Pancreas (tissue), 10 donors: Measurements from ENCODE around the gene THOC6. TPM values are rescaled to one million over a fixed set of nuclear protein-coding genes. Genes with fewer than 3 reads are reported as not detected.

Source experiments
- ATAC-seq, 4 donors: fragments of 200-7000 bp; cut with Tn5 transposase; one replicate each; pipeline versions ENCODE4 v1.8.0 to v1.9.1; 2020; ENCODE audit warnings: mild to moderate bottlenecking in 4 of 4, moderate library complexity in 4 of 4
- DNase-seq, 6 donors: peaks; one replicate each; pipeline ENCODE4 v3.0.0-alpha.2; 2020
- FAIRE-seq: peaks from 2 replicates; lab custom pipeline; 2012; peaks lifted over from hg19 to GRCh38; lab: Jason Lieb, UNC
- H3K27ac ChIP-seq, 4 donors: fragments of 200-600 bp; sonication (generic); 1 replicate in 3 of 4; 2 replicates in 1 of 4; pipeline versions ENCODE4 v1.5.0 to v1.8.0; 2020
- H3K27me3 ChIP-seq, 4 donors: fragments of 200-600 bp; one replicate each; pipeline ENCODE4 v1.8.0; 2021
- H3K36me3 ChIP-seq, 3 donors: fragments of 200-600 bp; sonication (generic) in 1 of 3; one replicate each; pipeline versions ENCODE4 v1.5.0 to v1.8.0; 2020 to 2021
- H3K4me1 ChIP-seq, 3 donors: fragments of 200-600 bp; one replicate each; pipeline ENCODE4 v1.8.0; 2021
- H3K4me3 ChIP-seq, 4 donors: fragments of 200-600 bp; sonication (generic) in 2 of 4; one replicate each; pipeline versions ENCODE4 v1.5.0 to v1.8.0; 2020 to 2021
- H3K9me3 ChIP-seq, 4 donors: fragments of 200-600 bp; one replicate each; pipeline ENCODE4 v1.8.0; 2021
- WGBS, 2 donors: extraction: QIAGEN DNeasy Blood & Tissue Kit; methylation state at CpG; one replicate each; pipeline ENCODE4 v1.1.7; 2013; 5-methylcytosine and 5-hydroxymethylcytosine counted together
- intact Hi-C, 3 donors: fragments of 100-400 bp; cut with DNase I; formaldehyde crosslinking; loops; one replicate each; pipeline versions ENCODE4 v1.11.1 to v1.14.2; 2022
- polyA plus RNA-seq, 2 donors: library from polyadenylated mRNA; stranded (reverse); fragments of 200-250 nt; gene quantifications; one replicate each; pipeline ENCODE4 v1.2.3, GENCODE V29; 2013
- total RNA-seq, 6 donors: library from RNA; stranded (reverse); fragmentation: NEBNext Ultra II Directional in 4 of 6; extraction: Animal tissue kit (Norgen Biotek cat#: 25700) in 4 of 6; gene quantifications; one replicate each; pipeline versions ENCODE4 v1.2.1 to v1.2.4, GENCODE V29; 2021 to 2023
- TF ChIP-seq, protein P1 (sequence below), 4 donors: fragments of 200-600 bp; sonication (generic) in 3 of 4; IDR thresholded peaks; one replicate each; pipeline versions ENCODE4 v1.5.0 to v1.8.0; 2021; ENCODE audit warnings: antibody characterized with exemption in 4 of 4
- donor health status: healthy with polysubstance abuse.
- donor health status: DM: no; HTN: no; CAD: no; lungs with moderate emphysema.
- donor health status: DM: no; HTN: no; CAD: no.
- donor health status: control.
- donor health status: control.
- donor health status: Bipolar disorder and iron deficiency.
- donor health status: DM: yes; HTN: yes; CAD: no.
- donor health status: DM: no; HTN: no; CAD: no.
- donor health status: DM: no; HTN: no; CAD: no.
- donor health status: DM: yes; HTN: yes; CAD: no.

The THOC6 gene
- total and polyA plus RNA-seq, 8 donors, result 6.2 to 38.2 (median 8.5) TPM

DNA sequence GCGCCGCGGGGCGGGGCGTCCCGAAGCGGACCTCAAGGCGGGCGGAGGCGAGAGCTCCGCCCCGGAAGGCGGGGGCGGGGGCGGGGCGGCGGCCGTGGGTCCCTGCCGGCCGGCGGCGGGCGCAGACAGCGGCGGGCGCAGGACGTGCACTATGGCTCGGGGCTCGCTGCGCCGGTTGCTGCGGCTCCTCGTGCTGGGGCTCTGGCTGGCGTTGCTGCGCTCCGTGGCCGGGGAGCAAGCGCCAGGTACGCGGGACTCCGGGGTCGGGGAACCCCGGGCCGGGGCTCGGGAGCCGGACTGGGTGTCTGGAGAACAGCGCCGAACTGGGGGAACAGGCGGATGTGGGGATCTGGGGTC, 3.6 kb upstream of the THOC6 start, which contains the start of gene TNFRSF12A:
TSS of gene TNFRSF12A (plus strand) at position 122 of the 357 bp plus-strand sequence. CDS start at position 152, 30 bp downstream.
- TF ChIP-seq, protein P1, sequence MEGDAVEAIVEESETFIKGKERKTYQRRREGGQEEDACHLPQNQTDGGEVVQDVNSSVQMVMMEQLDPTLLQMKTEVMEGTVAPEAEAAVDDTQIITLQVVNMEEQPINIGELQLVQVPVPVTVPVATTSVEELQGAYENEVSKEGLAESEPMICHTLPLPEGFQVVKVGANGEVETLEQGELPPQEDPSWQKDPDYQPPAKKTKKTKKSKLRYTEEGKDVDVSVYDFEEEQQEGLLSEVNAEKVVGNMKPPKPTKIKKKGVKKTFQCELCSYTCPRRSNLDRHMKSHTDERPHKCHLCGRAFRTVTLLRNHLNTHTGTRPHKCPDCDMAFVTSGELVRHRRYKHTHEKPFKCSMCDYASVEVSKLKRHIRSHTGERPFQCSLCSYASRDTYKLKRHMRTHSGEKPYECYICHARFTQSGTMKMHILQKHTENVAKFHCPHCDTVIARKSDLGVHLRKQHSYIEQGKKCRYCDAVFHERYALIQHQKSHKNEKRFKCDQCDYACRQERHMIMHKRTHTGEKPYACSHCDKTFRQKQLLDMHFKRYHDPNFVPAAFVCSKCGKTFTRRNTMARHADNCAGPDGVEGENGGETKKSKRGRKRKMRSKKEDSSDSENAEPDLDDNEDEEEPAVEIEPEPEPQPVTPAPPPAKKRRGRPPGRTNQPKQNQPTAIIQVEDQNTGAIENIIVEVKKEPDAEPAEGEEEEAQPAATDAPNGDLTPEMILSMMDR (IDR thresholded peaks at IDR 0.05), result no peak
- H3K27ac ChIP-seq, result peak within 1 kb of the TSS; percentile 97 to 100 (median 98)
- no peaks in the 10 kb centered on the region for H3K9me3 ChIP-seq
- no peaks in the 10 kb centered on the region for H3K27me3 ChIP-seq
- H3K36me3 ChIP-seq, result peaks cover 0 to 3% (median 0%) of the 10 kb centered on the region in 3 donors
- peak; percentile 35 to 59 (median 39) for ATAC-seq
- WGBS, 2 donors, result 1% methylated on average over 41 to 49 of the region's 49 CpGs
- DNase-seq, result peak; percentile 73 to 92 (median 88)
- intact Hi-C loops, result no loop called here
- peak within 1 kb of the TSS; percentile 63 to 93 (median 76) for H3K4me3 ChIP-seq
- no peak for FAIRE-seq
- peaks cover 15 to 32% (median 25%) of the 10 kb centered on the region in 3 donors for H3K4me1 ChIP-seq

DNA sequence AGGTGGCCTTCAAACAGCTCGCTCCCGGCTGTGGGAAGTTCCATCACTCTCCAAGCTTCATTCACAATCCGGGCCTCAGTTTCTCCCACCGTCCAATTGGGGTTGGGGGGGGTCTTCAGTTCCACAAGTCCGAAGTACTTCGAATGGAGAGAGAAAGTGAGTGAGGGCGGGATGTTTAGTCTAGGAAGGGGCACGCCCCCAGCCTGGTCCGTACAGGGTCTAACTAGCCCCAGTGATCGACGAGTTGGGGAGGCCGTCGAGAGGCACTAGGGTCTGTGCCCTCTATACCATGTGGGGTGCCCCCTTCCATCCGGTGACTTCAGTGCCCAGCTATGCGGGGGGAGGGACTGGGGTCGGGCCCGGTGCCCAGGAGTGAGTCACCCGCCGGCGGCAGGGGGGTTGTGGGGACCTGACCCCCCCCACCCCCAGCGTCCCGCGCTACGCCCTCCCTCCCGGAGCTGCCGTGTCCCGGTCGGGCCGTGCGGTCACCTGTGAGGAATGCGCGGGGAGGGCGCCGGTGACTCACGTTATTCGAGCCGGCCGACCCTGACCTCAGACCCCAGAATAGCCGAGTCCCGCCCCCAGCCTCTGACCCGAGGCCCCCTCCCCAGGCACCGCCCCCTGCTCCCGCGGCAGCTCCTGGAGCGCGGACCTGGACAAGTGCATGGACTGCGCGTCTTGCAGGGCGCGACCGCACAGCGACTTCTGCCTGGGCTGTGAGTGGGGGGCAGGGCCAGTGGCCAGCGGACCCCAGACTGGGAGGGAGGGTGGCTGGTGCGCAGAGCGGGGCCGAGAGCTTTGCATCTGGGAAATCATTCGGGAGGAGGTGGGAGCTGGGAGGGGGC, 3.0 kb upstream of the THOC6 start:
- TF ChIP-seq, protein P1 (IDR thresholded peaks at IDR 0.05), result no peak
- FAIRE-seq, result no peak
- Histone ChIP-seq H3K27ac (peak overlapping the region; percentile 97 to 100 (median 98)), H3K27me3 (no peaks in the 10 kb centered on the region), H3K36me3 (peaks cover 0 to 3% (median 0%) of the 10 kb centered on the region in 3 donors), H3K4me3 (peak overlapping the region; percentile 63 to 93 (median 76)), H3K9me3 (no peaks in the 10 kb centered on the region), H3K4me1 (peaks cover 15 to 32% (median 25%) of the 10 kb centered on the region in 3 donors)
- peak; percentile 90 to 99 (median 96) for DNase-seq
- intact Hi-C loops, result no loop called here
- WGBS, 2 donors, result 1% methylated on average over 56 to 57 of the region's 57 CpGs
- peak; percentile 53 to 62 (median 61) for ATAC-seq

DNA sequence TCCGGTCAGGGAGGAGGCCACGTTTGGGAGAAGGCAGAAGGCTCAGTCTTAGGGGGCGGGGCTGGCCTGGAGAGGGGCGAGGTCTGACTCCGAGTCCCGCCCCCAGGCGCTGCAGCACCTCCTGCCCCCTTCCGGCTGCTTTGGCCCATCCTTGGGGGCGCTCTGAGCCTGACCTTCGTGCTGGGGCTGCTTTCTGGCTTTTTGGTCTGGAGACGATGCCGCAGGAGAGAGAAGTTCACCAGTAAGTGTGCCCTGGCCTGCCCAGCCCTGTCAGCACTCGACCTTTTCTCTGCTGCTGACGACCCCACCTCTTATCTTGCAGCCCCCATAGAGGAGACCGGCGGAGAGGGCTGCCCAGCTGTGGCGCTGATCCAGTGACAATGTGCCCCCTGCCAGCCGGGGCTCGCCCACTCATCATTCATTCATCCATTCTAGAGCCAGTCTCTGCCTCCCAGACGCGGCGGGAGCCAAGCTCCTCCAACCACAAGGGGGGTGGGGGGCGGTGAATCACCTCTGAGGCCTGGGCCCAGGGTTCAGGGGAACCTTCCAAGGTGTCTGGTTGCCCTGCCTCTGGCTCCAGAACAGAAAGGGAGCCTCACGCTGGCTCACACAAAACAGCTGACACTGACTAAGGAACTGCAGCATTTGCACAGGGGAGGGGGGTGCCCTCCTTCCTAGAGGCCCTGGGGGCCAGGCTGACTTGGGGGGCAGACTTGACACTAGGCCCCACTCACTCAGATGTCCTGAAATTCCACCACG, 2.2 kb upstream of the THOC6 start:
- no peaks in the 10 kb centered on the region for H3K9me3 ChIP-seq
- no peaks in the 10 kb centered on the region for H3K27me3 ChIP-seq
- TF ChIP-seq, protein P1 (IDR thresholded peaks at IDR 0.05), result peak in 3 of 4 donors; percentile 1 to 19 (median 15)
- H3K27ac ChIP-seq, result peak overlapping the region; percentile 97 to 100 (median 98)
- peaks cover 15 to 32% (median 25%) of the 10 kb centered on the region in 3 donors for H3K4me1 ChIP-seq
- ATAC-seq (peak; percentile 30 to 59 (median 44)), FAIRE-seq (no peak), DNase-seq (peak; percentile 83 to 92 (median 84))
- peaks cover 0 to 4% (median 3%) of the 10 kb centered on the region in 3 donors for H3K36me3 ChIP-seq
- H3K4me3 ChIP-seq, result peak overlapping the region; percentile 63 to 93 (median 76)
- intact Hi-C loops, result no loop called here
- 12 to 17% methylated on average over 20 to 25 of the region's 25 CpGs for WGBS, 2 donors

DNA sequence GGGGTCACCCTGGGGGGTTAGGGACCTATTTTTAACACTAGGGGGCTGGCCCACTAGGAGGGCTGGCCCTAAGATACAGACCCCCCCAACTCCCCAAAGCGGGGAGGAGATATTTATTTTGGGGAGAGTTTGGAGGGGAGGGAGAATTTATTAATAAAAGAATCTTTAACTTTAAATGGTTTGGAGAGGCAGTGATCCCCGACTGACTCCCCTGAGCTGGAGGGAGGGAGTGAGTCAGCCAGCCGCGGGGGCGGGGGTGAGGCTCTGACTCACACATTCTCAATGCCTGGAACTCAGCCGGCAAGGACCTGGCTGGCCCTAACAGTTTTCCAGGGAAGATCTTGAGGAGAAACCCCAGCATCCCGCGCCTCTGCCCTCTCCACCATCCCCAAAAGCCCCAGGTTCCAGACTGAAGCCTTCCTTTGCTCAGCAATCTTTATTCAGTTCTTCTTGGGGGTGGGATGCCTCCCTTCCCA, 1.6 kb upstream of the THOC6 start:
- Histone ChIP-seq H3K9me3 (no peaks in the 10 kb centered on the region), H3K27me3 (no peaks in the 10 kb centered on the region), H3K4me1 (peaks cover 15 to 32% (median 25%) of the 10 kb centered on the region in 3 donors), H3K36me3 (peaks cover 0 to 5% (median 3%) of the 10 kb centered on the region in 3 donors), H3K27ac (peak overlapping the region; percentile 97 to 100 (median 98)), H3K4me3 (peak overlapping the region in 3 of 4 donors; percentile 64 to 93 (median 87))
- intact Hi-C loops, result no loop called here
- TF ChIP-seq, protein P1 (IDR thresholded peaks at IDR 0.05), result no peak
- DNase-seq (peak; percentile 86 to 93 (median 91)), FAIRE-seq (peak; percentile 17), ATAC-seq (peak; percentile 36 to 62 (median 44))
- 15 to 19% methylated on average over 8 of the region's 8 CpGs for WGBS, 2 donors
